ENCODE data around the gene IL15RA.

The IL15RA gene

DNA sequence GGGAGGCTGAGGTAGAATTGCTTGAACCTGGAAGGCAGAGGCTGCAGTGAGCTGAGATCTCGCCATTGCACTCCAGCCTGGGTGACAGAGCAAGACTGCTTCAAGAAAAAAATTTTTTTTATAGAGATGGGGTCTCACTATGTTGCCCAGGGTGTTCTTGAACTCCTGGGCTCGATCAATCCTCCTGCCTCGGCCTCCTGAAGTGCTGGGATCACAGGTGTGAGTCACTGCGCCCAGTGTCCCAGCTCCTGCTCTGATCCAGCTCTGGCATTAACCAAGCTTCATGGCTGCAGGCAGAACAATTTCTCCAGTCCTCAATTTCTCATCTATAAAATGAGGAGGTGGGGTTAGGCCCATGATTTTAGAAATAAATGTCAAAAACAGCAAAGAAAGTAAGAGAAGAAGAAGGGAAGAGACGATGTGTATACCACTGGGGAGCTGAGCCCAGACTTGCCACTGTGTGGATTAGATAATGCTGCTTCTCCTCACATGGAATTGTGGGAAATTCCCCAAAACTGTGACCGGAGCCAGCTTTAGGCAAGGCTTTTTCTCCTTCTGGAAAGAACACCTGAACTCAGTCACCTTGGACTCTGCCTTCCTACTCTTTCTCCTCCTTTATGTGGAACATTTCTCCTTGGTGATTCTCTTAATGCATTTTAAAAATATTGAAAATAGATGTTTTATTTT is 25.5 kb downstream of the IL15RA start:
- no peaks in the 10 kb centered on the region for H3K9me2 ChIP-seq (replicated peaks; ENCODE audit: control insufficient read depth, low read length)
- 0 out of 2 replicates have a peak, but pooled peaks cover 2% of the 10 kb centered on the region for H3K27me3 ChIP-seq (ENCODE audit: control insufficient read depth, low read length)
- no peak overlapping the region for H3K27ac ChIP-seq (ENCODE audit: low read depth, low read length)
- H4K20me1 ChIP-seq (ENCODE audit: control insufficient read depth, insufficient read depth, low read depth, low read length), result no peaks in the 10 kb centered on the region
- H3K4me2 ChIP-seq (ENCODE audit: low read length), result no peak overlapping the region
- H3K4me1 ChIP-seq (ENCODE audit: control insufficient read depth, low read length), result no peaks in the 10 kb centered on the region
- H3K36me3 ChIP-seq (ENCODE audit: control insufficient read depth, low read length), result no peaks in the 10 kb centered on the region
- TF ChIP-seq, protein P1, sequence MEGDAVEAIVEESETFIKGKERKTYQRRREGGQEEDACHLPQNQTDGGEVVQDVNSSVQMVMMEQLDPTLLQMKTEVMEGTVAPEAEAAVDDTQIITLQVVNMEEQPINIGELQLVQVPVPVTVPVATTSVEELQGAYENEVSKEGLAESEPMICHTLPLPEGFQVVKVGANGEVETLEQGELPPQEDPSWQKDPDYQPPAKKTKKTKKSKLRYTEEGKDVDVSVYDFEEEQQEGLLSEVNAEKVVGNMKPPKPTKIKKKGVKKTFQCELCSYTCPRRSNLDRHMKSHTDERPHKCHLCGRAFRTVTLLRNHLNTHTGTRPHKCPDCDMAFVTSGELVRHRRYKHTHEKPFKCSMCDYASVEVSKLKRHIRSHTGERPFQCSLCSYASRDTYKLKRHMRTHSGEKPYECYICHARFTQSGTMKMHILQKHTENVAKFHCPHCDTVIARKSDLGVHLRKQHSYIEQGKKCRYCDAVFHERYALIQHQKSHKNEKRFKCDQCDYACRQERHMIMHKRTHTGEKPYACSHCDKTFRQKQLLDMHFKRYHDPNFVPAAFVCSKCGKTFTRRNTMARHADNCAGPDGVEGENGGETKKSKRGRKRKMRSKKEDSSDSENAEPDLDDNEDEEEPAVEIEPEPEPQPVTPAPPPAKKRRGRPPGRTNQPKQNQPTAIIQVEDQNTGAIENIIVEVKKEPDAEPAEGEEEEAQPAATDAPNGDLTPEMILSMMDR (IDR thresholded peaks at IDR 0.05; ENCODE audit: low read depth, low read length, poor library complexity, severe bottlenecking), result no peak
- no peak for TF ChIP-seq EZH2phosphoT487 (IDR thresholded peaks at IDR 0.05; ENCODE audit: borderline replicate concordance, low read length)
- no peaks in the 10 kb centered on the region for H3K9me3 ChIP-seq (ENCODE audit: control insufficient read depth, insufficient read depth, low read length)
- H3K4me3 ChIP-seq (ENCODE audit: low read length), result no peak overlapping the region
- no peaks in the 10 kb centered on the region for H3K79me2 ChIP-seq (ENCODE audit: control insufficient read depth, low read length)
- no peaks in the 10 kb centered on the region for H3F3A ChIP-seq (ENCODE audit: control insufficient read depth, insufficient read depth)

- 0 out of 2 replicates have a peak, but pooled peaks cover 2% of the 10 kb centered on the region for H3K27me3 ChIP-seq (ENCODE audit: control insufficient read depth, low read length)
- no peaks in the 10 kb centered on the region for H3K4me1 ChIP-seq (ENCODE audit: control insufficient read depth, low read length)
- TF ChIP-seq, protein P1 (IDR thresholded peaks at IDR 0.05; ENCODE audit: low read depth, low read length, poor library complexity, severe bottlenecking), result no peak
- TF ChIP-seq EZH2phosphoT487 (IDR thresholded peaks at IDR 0.05; ENCODE audit: borderline replicate concordance, low read length), result no peak
- no peaks in the 10 kb centered on the region for H3F3A ChIP-seq (ENCODE audit: control insufficient read depth, insufficient read depth)
- no peak overlapping the region for H3K4me2 ChIP-seq (ENCODE audit: low read length)
- no peaks in the 10 kb centered on the region for H3K9me3 ChIP-seq (ENCODE audit: control insufficient read depth, insufficient read depth, low read length)
- no peaks in the 10 kb centered on the region for H3K9me2 ChIP-seq (replicated peaks; ENCODE audit: control insufficient read depth, low read length)
- no peaks in the 10 kb centered on the region for H3K79me2 ChIP-seq (ENCODE audit: control insufficient read depth, low read length)
- no peaks in the 10 kb centered on the region for H4K20me1 ChIP-seq (ENCODE audit: control insufficient read depth, insufficient read depth, low read depth, low read length)
- no peaks in the 10 kb centered on the region for H3K36me3 ChIP-seq (ENCODE audit: control insufficient read depth, low read length)
- no peak overlapping the region for H3K4me3 ChIP-seq (ENCODE audit: low read length)
- no peak overlapping the region for H3K27ac ChIP-seq (ENCODE audit: low read depth, low read length)
These were observed 26.1 kb downstream of the IL15RA start for GRCh38 chr10:5951167-5951711.

DNA sequence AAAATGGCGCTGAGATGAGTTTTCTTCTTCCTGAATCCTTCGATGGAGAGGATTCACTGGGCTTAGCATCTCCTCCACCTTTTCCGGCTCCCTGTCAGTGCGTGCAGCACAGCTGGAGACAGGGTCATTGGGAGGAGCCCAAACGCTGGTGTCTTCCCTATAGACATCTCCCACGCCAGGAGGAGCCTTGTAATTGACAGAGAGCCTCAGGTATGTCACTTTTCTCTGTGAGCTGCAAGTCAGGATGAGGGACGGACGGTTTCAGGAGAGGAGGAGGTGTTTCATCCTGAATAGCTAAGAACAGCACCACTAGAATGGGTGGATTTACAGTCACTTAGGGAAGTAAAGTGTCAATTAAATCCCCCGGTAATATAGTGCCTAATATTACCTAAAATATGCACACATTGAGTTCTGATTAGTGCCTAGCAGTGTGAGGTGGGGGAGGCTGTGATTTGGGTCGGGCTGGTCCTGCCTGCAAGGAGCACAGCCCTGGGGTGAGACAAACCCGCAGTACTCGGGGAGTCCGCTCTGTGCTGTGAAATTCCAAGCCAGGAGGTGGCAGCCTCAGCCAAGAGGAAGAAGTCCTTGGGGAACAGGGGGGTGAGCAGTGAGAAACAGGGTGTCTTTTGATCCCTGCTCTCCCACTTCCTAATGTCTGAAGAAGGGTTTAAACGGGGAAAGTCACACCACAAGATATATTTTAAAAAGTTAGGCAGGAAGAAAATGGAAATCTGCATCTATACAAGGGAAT is 28.2 kb downstream of the IL15RA start:
- Histone ChIP-seq H4K20me1 (ENCODE audit: control insufficient read depth, insufficient read depth, low read depth, low read length) (no peaks in the 10 kb centered on the region), H3K27ac (ENCODE audit: low read depth, low read length) (no peak overlapping the region), H3K27me3 (ENCODE audit: control insufficient read depth, low read length) (0 out of 2 replicates have a peak, but pooled peaks cover 6% of the 10 kb centered on the region), H3K4me1 (ENCODE audit: control insufficient read depth, low read length) (no peaks in the 10 kb centered on the region), H3K9me2 (replicated peaks; ENCODE audit: control insufficient read depth, low read length) (no peaks in the 10 kb centered on the region), H3K4me2 (ENCODE audit: low read length) (no peak overlapping the region), H3K36me3 (ENCODE audit: control insufficient read depth, low read length) (no peaks in the 10 kb centered on the region), H3K9me3 (ENCODE audit: control insufficient read depth, insufficient read depth, low read length) (no peaks in the 10 kb centered on the region), H3K79me2 (ENCODE audit: control insufficient read depth, low read length) (no peaks in the 10 kb centered on the region), H3F3A (ENCODE audit: control insufficient read depth, insufficient read depth) (no peaks in the 10 kb centered on the region), H3K4me3 (ENCODE audit: low read length) (no peak overlapping the region)
- TF ChIP-seq, protein P1 (IDR thresholded peaks at IDR 0.05; ENCODE audit: low read depth, low read length, poor library complexity, severe bottlenecking), result peak; percentile 41
- TF ChIP-seq EZH2phosphoT487 (IDR thresholded peaks at IDR 0.05; ENCODE audit: borderline replicate concordance, low read length), result no peak

All from DOHH2 (cell line).